Transverse colon (tissue), 4 donors: ENCODE measurements around the gene SLC3A2. TPM values are rescaled to one million over a fixed set of nuclear protein-coding genes. Genes with fewer than 3 reads are reported as not detected.

Source experiments
- DNase-seq: peaks from one replicate; pipeline ENCODE4 v3.0.0-alpha.2; 2019
- H3K27ac ChIP-seq, 4 donors: fragments of 200-600 bp; sonication (generic); 2 replicates each; pipeline ENCODE4 v1.5.1; 2016 to 2018; ENCODE audit warnings: inconsistent platforms in 4 of 4
- H3K27me3 ChIP-seq: fragments of 200-600 bp; sonication (generic); 2 replicates; pipeline ENCODE4 v1.5.1; 2017; ENCODE audit warnings: inconsistent platforms
- H3K36me3 ChIP-seq, 4 donors: fragments of 200-600 bp; sonication (generic); 2 replicates each; pipeline ENCODE4 v1.5.1; 2017 to 2019; ENCODE audit warnings: inconsistent platforms in 4 of 4
- H3K4me1 ChIP-seq, 4 donors: fragments of 200-600 bp; sonication (generic); 2 replicates each; pipeline ENCODE4 v1.5.1; 2017 to 2020; ENCODE audit warnings: inconsistent platforms in 4 of 4
- H3K4me3 ChIP-seq, 4 donors: fragments of 200-600 bp; sonication (generic); 1 replicate in 1 of 4; 2 replicates in 3 of 4; pipeline versions ENCODE4 v1.5.1 to v1.6.1; 2017 to 2019; ENCODE audit warnings: inconsistent platforms in 4 of 4
- H3K9me3 ChIP-seq, 2 donors: fragments of 200-600 bp; sonication (generic); 2 replicates each; pipeline ENCODE4 v1.5.1; 2017 to 2019; ENCODE audit warnings: inconsistent platforms in 2 of 2
- EP300 ChIP-seq: sonication (generic); formaldehyde crosslinking; IDR thresholded peaks from one replicate; pipeline ENCODE4 v1.6.1; 2017; ENCODE audit warnings: antibody characterized with exemption, low read depth
- POLR2A ChIP-seq: fragments of 450-650 bp; IDR thresholded peaks from one replicate; pipeline ENCODE4 v1.6.1; 2016; ENCODE audit warnings: antibody characterized with exemption, mild to moderate bottlenecking, moderate library complexity
- POLR2AphosphoS5 ChIP-seq, 3 donors: sonication (generic); formaldehyde crosslinking; IDR thresholded peaks; one replicate each; pipeline ENCODE4 v1.6.1; 2016; ENCODE audit warnings: antibody characterized with exemption in 3 of 3
- WGBS, 2 donors: methylation state at CpG; one replicate each; pipeline ENCODE4 v1.1.5; 2018; ENCODE audit warnings: low coverage in 1 of 2; 5-methylcytosine and 5-hydroxymethylcytosine counted together
- in situ Hi-C, 4 donors: fragments of 200-750 bp; cut with MboI; loops; one replicate each; pipeline versions ENCODE4 v1.15.0 to v1.15.1; 2017; ENCODE audit warnings: low sequenced_read_pairs in 3 of 4, low pct_ligation_motif_present in 1 of 4, low pct_unique_long_range_greater_than_20kb in 1 of 4
- intact Hi-C: fragments of 100-400 bp; cut with DNase I; formaldehyde crosslinking; loops from one replicate; pipeline ENCODE4 v1.15.1; 2023; ENCODE audit warnings: low total_unique reads
- total RNA-seq, 4 donors: library from RNA; depleted of rRNA; stranded (reverse); fragments of >200 nt; gene quantifications; one replicate each; pipeline ENCODE4 v1.1.0, GENCODE V29; 2016
- TF ChIP-seq, protein P1 (sequence below), 5 experiments: fragments of 200-600 bp in 3 of 5; fragments of 450-650 bp in 2 of 5; sonication (generic) in 3 of 5; IDR thresholded peaks; 1 replicate in 2 of 5; 2 replicates in 3 of 5; pipeline ENCODE4 v1.5.1; 2016 to 2017; ENCODE audit warnings: antibody characterized with exemption in 5 of 5, inconsistent platforms in 3 of 5, mild to moderate bottlenecking in 2 of 5, moderate library complexity in 1 of 5

SLC3A2 gene
- 100 to 1,000 TPM in 3 of 4 donors, 10 to 100 TPM in 1; 32.4 to 163 (median 129) TPM for total RNA-seq

- H3K4me3 ChIP-seq: peak within 1 kb of the TSS; percentile 64 to 96 (median 78)
- 1% methylated on average over 67 of the region's 69 CpGs; no CpG with 5 or more reads in 1 of the 2 donors for WGBS, 2 donors
- no peaks in the 10 kb centered on the region for H3K9me3 ChIP-seq
- no peaks in the 10 kb centered on the region for H3K27me3 ChIP-seq
- peaks cover 0 to 31% (median 13%) of the 10 kb centered on the region in 4 donors for H3K36me3 ChIP-seq
- TF ChIP-seq POLR2A (peak; percentile 99), EP300 (peak; percentile 32), POLR2AphosphoS5 (IDR thresholded peaks at IDR 0.05) (peak; percentile 100)
- TF ChIP-seq, protein P1, sequence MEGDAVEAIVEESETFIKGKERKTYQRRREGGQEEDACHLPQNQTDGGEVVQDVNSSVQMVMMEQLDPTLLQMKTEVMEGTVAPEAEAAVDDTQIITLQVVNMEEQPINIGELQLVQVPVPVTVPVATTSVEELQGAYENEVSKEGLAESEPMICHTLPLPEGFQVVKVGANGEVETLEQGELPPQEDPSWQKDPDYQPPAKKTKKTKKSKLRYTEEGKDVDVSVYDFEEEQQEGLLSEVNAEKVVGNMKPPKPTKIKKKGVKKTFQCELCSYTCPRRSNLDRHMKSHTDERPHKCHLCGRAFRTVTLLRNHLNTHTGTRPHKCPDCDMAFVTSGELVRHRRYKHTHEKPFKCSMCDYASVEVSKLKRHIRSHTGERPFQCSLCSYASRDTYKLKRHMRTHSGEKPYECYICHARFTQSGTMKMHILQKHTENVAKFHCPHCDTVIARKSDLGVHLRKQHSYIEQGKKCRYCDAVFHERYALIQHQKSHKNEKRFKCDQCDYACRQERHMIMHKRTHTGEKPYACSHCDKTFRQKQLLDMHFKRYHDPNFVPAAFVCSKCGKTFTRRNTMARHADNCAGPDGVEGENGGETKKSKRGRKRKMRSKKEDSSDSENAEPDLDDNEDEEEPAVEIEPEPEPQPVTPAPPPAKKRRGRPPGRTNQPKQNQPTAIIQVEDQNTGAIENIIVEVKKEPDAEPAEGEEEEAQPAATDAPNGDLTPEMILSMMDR (IDR thresholded peaks at IDR 0.05): peak; percentile 45 to 75 (median 65)
- in situ Hi-C loops (loop anchor here in 1 of 4 donors (25.0 kb wide), 1 partner anchor 494 kb away; no protein-coding TSS in a partner anchor), intact Hi-C loops (loop anchor here (5.0 kb wide), 1 partner anchor 1811 kb away; no protein-coding TSS in a partner anchor)
- peaks cover 33 to 53% (median 39%) of the 10 kb centered on the region in 4 donors for H3K4me1 ChIP-seq
- H3K27ac ChIP-seq: peak within 1 kb of the TSS; percentile 96 to 100 (median 98)
- peak; percentile 94 for DNase-seq
These were observed at the start of gene SLC3A2 for GRCh38 chr11:62880803-62881578. SLC3A2 (plus strand) TSS chr11:62880896; CDS start chr11:62881024, 128 bp downstream.

GRCh38 chr11:62830904-62831519 lies 49.7 kb upstream of the SLC3A2 start:
- no peak for DNase-seq
- in situ Hi-C loops: no loop called here
- intact Hi-C loops: no loop called here
- peaks cover 0 to 21% (median 8%) of the 10 kb centered on the region in 4 donors for H3K36me3 ChIP-seq
- 0 to 1% methylated on average over 5 to 32 of the region's 33 CpGs for WGBS, 2 donors
- peak overlapping the region; percentile 81 to 94 (median 90) for H3K4me3 ChIP-seq
- TF ChIP-seq, protein P1 (IDR thresholded peaks at IDR 0.05): no peak
- no peak for TF ChIP-seq POLR2A
- no peak for TF ChIP-seq EP300
- TF ChIP-seq POLR2AphosphoS5 (IDR thresholded peaks at IDR 0.05): no peak
- no peaks in the 10 kb centered on the region for H3K9me3 ChIP-seq
- H3K27me3 ChIP-seq: no peaks in the 10 kb centered on the region
- peaks cover 17 to 36% (median 19%) of the 10 kb centered on the region in 4 donors for H3K4me1 ChIP-seq
- peak overlapping the region; percentile 95 to 98 (median 96) for H3K27ac ChIP-seq

- H3K36me3 ChIP-seq: peaks cover 0 to 14% (median 5%) of the 10 kb centered on the region in 4 donors
- intact Hi-C loops: no loop called here
- H3K9me3 ChIP-seq: no peaks in the 10 kb centered on the region
- DNase-seq: peak; percentile 100
- WGBS, 2 donors: 0% methylated on average over 64 of the region's 65 CpGs; no CpG with 5 or more reads in 1 of the 2 donors
- H3K27me3 ChIP-seq: no peaks in the 10 kb centered on the region
- H3K4me1 ChIP-seq: peaks cover 17 to 36% (median 19%) of the 10 kb centered on the region in 4 donors
- H3K27ac ChIP-seq: peak within 1 kb of the TSS; percentile 95 to 98 (median 96)
- TF ChIP-seq EP300 (no peak), POLR2AphosphoS5 (IDR thresholded peaks at IDR 0.05) (peak; percentile 95 to 96 (median 95)), POLR2A (peak; percentile 94)
- TF ChIP-seq, protein P1 (IDR thresholded peaks at IDR 0.05): no peak
- in situ Hi-C loops: no loop called here
- peak within 1 kb of the TSS; percentile 81 to 94 (median 90) for H3K4me3 ChIP-seq
These were observed 49.0 kb upstream of the SLC3A2 start, which contains the start of gene STX5 for GRCh38 chr11:62831520-62832335. STX5 (minus strand) TSS chr11:62832051; CDS start chr11:62831243, 808 bp downstream.
